HCT116 (cell line): ENCODE data around the gene DOCK9. TPM values are rescaled to one million over a fixed set of nuclear protein-coding genes. Genes with fewer than 3 reads are reported as not detected.
A peak's percentile ranks its signal among the peaks of the same experiment; 100 is the strongest.

Experiments used
- ATAC-seq: fragments of 200-7000 bp; cut with Tn5 transposase; 2 replicates; pipeline ENCODE4 v1.9.1; 2020; ENCODE audit warnings: mild to moderate bottlenecking, moderate library complexity
- BruUV-seq: library from RNA; stranded (reverse); fragments of 400-500 nt; replicated peaks from 2 replicates; lab custom pipeline; 2021; lab: Mats Ljungman, UMichigan
- CTCF ChIA-PET: fragments of 300-600 bp; sonication (Branson Sonifier 250); formaldehyde crosslinking; loops from one replicate; lab custom pipeline; 2021; ENCODE audit warnings: antibody characterized with exemption; lab: Charles Lee
- POLR2A ChIA-PET: fragments of 300-600, 350-600 bp; sonication (Branson Sonifier 250); formaldehyde crosslinking; loops from one replicate; lab custom pipeline; 2021; ENCODE audit warnings: antibody characterized with exemption; lab: Charles Lee
- RAD21 ChIA-PET, 2 experiments: fragments of 300-600 bp; sonication (Branson Sonifier 250); formaldehyde crosslinking; loops; one replicate each; lab custom pipeline; 2023; ENCODE audit warnings: low total read pairs in 2 of 2; ENCODE audit not compliant: uncharacterized antibody in 2 of 2, unreplicated experiment in 2 of 2, low non-redundant PET in 1 of 2; lab: Charles Lee
- DNase-seq: peaks from one replicate; pipeline ENCODE4 v3.0.0-alpha.2; 2010; ENCODE audit warnings: low read depth, low spot score
- H2AFZ ChIP-seq: fragments of 200-600 bp; shearing (Covaris generic), sonication (generic); 2 replicates; pipeline ENCODE4 v1.6.1; 2017; ENCODE audit warnings: low read depth, mixed run types, mixed read lengths, antibody characterized with exemption, low read length; ENCODE audit not compliant: poor library complexity, severe bottlenecking
- H3K27ac ChIP-seq: 2 replicates; pipeline ENCODE4 v1.5.1; 2012; ENCODE audit warnings: low read depth, low read length
- H3K27me3 ChIP-seq: fragments of 200-600 bp; sonication (generic); 2 replicates; pipeline ENCODE4 v1.6.1; 2016; ENCODE audit warnings: mixed run types, low read length, mixed read lengths; ENCODE audit not compliant: insufficient read depth
- H3K36me3 ChIP-seq, 2 experiments: fragments of 200-500 bp in 1 of 2; fragments of 200-600 bp in 1 of 2; sonication (Bioruptor generic) in 1 of 2; sonication (generic) in 1 of 2; 2 replicates each; pipeline versions ENCODE4 v1.5.1 to v1.6.1; 2014 to 2016; ENCODE audit warnings: low read length in 2 of 2, inconsistent platforms in 1 of 2, mixed read lengths in 1 of 2, mixed run types in 1 of 2; ENCODE audit not compliant: insufficient read depth in 2 of 2, control insufficient read depth in 1 of 2
- H3K4me1 ChIP-seq, 2 experiments: fragments of 200-600 bp in 1 of 2; sonication (generic) in 1 of 2; 2 replicates each; pipeline versions ENCODE4 v1.5.1 to v1.6.1; 2012 to 2017; ENCODE audit warnings: low read length in 2 of 2, inconsistent platforms in 1 of 2, mild to moderate bottlenecking in 1 of 2, mixed read lengths in 1 of 2, mixed run types in 1 of 2, moderate library complexity in 1 of 2; ENCODE audit not compliant: insufficient read depth in 2 of 2, control insufficient read depth in 1 of 2
- H3K4me2 ChIP-seq: fragments of 200-600 bp; sonication (generic); 2 replicates; pipeline ENCODE4 v1.6.1; 2017; ENCODE audit warnings: mixed run types, low read length, mixed read lengths
- H3K4me3 ChIP-seq, 2 experiments: fragments of 200-600 bp in 1 of 2; sonication (generic) in 1 of 2; replicated peaks in 1 of 2; 2 replicates each; pipeline ENCODE4 v1.5.1; 2011 to 2016; ENCODE audit warnings: low read length in 2 of 2, control low read depth in 1 of 2, low read depth in 1 of 2, mild to moderate bottlenecking in 1 of 2, mixed read lengths in 1 of 2, mixed run types in 1 of 2
- H3K79me2 ChIP-seq: fragments of 200-600 bp; sonication (generic); 2 replicates; pipeline ENCODE4 v1.6.1; 2017; ENCODE audit warnings: mild to moderate bottlenecking, mixed run types, low read length, moderate library complexity, mixed read lengths; ENCODE audit not compliant: insufficient read depth
- H3K9ac ChIP-seq: fragments of 200-600 bp; sonication (generic); 2 replicates; pipeline ENCODE4 v1.6.1; 2016; ENCODE audit warnings: low read length, mixed read lengths
- H3K9me2 ChIP-seq: fragments of 200-600 bp; sonication (generic), shearing (Covaris generic); 2 replicates; pipeline ENCODE4 v1.6.1; 2017; ENCODE audit warnings: mixed run types, mild to moderate bottlenecking, moderate library complexity; ENCODE audit not compliant: insufficient read depth
- H3K9me3 ChIP-seq, 2 experiments: fragments of 200-500 bp in 1 of 2; fragments of 200-600 bp in 1 of 2; sonication (Bioruptor generic) in 1 of 2; sonication (generic) in 1 of 2; 2 replicates each; pipeline ENCODE4 v1.6.1; 2014 to 2017; ENCODE audit warnings: low read length in 2 of 2, mixed read lengths in 2 of 2, inconsistent platforms in 1 of 2, low read depth in 1 of 2, mild to moderate bottlenecking in 1 of 2, mixed run types in 1 of 2, moderate library complexity in 1 of 2; ENCODE audit not compliant: control insufficient read depth in 1 of 2, insufficient read depth in 1 of 2
- H4K20me1 ChIP-seq: fragments of 200-600 bp; sonication (generic), shearing (Covaris generic); 2 replicates; pipeline ENCODE4 v1.6.1; 2017; ENCODE audit warnings: mixed run types, mild to moderate bottlenecking, moderate library complexity; ENCODE audit not compliant: insufficient read depth
- CBX3 ChIP-seq: IDR thresholded peaks from 2 replicates; pipeline ENCODE4 v1.6.1; 2012; ENCODE audit warnings: low read depth
- CTCF ChIP-seq, 3 experiments: fragments of 200-600 bp in 1 of 3; sonication (generic) in 1 of 3; IDR thresholded peaks in 2 of 3; conservative IDR thresholded peaks in 1 of 3; 2 replicates each; pipeline ENCODE4 v1.5.1; 2012 to 2017; ENCODE audit warnings: low read depth in 2 of 3, low read length in 2 of 3, antibody characterized with exemption in 1 of 3, borderline replicate concordance in 1 of 3, control low read depth in 1 of 3, mild to moderate bottlenecking in 1 of 3, mixed read lengths in 1 of 3, mixed run types in 1 of 3, moderate library complexity in 1 of 3; ENCODE audit not compliant: insufficient read depth in 1 of 3
- ELF1 ChIP-seq: IDR thresholded peaks from 2 replicates; pipeline ENCODE4 v1.6.1; 2012; ENCODE audit warnings: low read depth, borderline replicate concordance
- FOSL1 ChIP-seq: IDR thresholded peaks from 2 replicates; pipeline ENCODE4 v1.6.1; 2012; ENCODE audit warnings: low read depth
- JUND ChIP-seq: IDR thresholded peaks from 2 replicates; pipeline ENCODE4 v1.6.1; 2012
- MAX ChIP-seq: IDR thresholded peaks from 2 replicates; pipeline ENCODE4 v1.6.1; 2012
- POLR2AphosphoS5 ChIP-seq: IDR thresholded peaks from 2 replicates; pipeline ENCODE4 v1.6.1; 2011; ENCODE audit warnings: mild to moderate bottlenecking, low read depth, low read length, moderate library complexity
- RAD21 ChIP-seq: IDR thresholded peaks from 2 replicates; pipeline ENCODE4 v1.6.1; 2012; ENCODE audit warnings: low read depth, mild to moderate bottlenecking
- SIN3A ChIP-seq: IDR thresholded peaks from 2 replicates; pipeline ENCODE4 v1.6.1; 2012; ENCODE audit warnings: low read depth
- SP1 ChIP-seq: IDR thresholded peaks from 2 replicates; pipeline ENCODE4 v1.6.1; 2012; ENCODE audit warnings: low read depth
- SRF ChIP-seq: IDR thresholded peaks from 2 replicates; pipeline ENCODE4 v1.6.1; 2012; ENCODE audit warnings: low read depth
- YY1 ChIP-seq: IDR thresholded peaks from 2 replicates; pipeline ENCODE4 v1.6.1; 2011; ENCODE audit warnings: low read length, low read depth, moderate library complexity, mild to moderate bottlenecking; ENCODE audit not compliant: insufficient replicate concordance; ENCODE audit errors: extremely low read depth
- ZBTB33 ChIP-seq: IDR thresholded peaks from 2 replicates; pipeline ENCODE4 v1.6.1; 2011; ENCODE audit warnings: mild to moderate bottlenecking, low read length, moderate library complexity; ENCODE audit not compliant: insufficient replicate concordance; ENCODE audit errors: extremely low read depth
- ZFX ChIP-seq: fragments of 450-650 bp; IDR thresholded peaks from 2 replicates; pipeline ENCODE4 v1.6.1; 2017
- ZNF274 ChIP-seq: fragments of 200-500 bp; sonication (Bioruptor generic); IDR thresholded peaks from 2 replicates; pipeline ENCODE4 v1.6.1; 2014; ENCODE audit warnings: mild to moderate bottlenecking, low read depth, low read length, inconsistent platforms
- intact Hi-C: fragments of 100-400 bp; cut with micrococcal nuclease; formaldehyde crosslinking; loops from 2 replicates; pipeline ENCODE4 v1.10.0; 2022
- total RNA-seq: library from RNA; stranded (reverse); gene quantifications from one replicate; pipeline ENCODE4 v1.2.1, GENCODE V29; 2021; ENCODE audit not compliant: unreplicated experiment

Gene DOCK9
- total RNA-seq, 1 experiment from 2014 or later: 58.8 TPM

GRCh38 chr13:98957731-98958442 lies 20.0 kb downstream of the DOCK9 start:
- H4K20me1 ChIP-seq: no peaks in the 10 kb centered on the region
- no peak for DNase-seq
- no peaks in the 10 kb centered on the region for H3K9me2 ChIP-seq
- no peak overlapping the region for H3K9ac ChIP-seq
- POLR2A ChIA-PET: no interaction called here
- no TSS peak for BruUV-seq
- CTCF ChIA-PET: no interaction called here
- H3K79me2 ChIP-seq: no peaks in the 10 kb centered on the region
- no peaks in the 10 kb centered on the region for H3K36me3 ChIP-seq
- no peak overlapping the region for H3K4me3 ChIP-seq
- no peak overlapping the region for H3K27ac ChIP-seq
- H3K4me2 ChIP-seq: no peak overlapping the region
- H3K27me3 ChIP-seq: no peaks in the 10 kb centered on the region
- no peaks in the 10 kb centered on the region for H3K9me3 ChIP-seq
- no peak for TF ChIP-seq ZBTB33
- TF ChIP-seq YY1: no peak
- TF ChIP-seq JUND: no peak
- no peak for TF ChIP-seq ZFX
- no peak for TF ChIP-seq RAD21
- peak; percentile 44; the same call in 1 of the 2 replicates for ATAC-seq
- no peak overlapping the region for H2AFZ ChIP-seq
- intact Hi-C loops: no loop called here
- RAD21 ChIA-PET: no interaction called here
- peaks cover 0 to 5% of the 10 kb centered on the region in 2 experiments; a peak in 1 of 4 replicates for H3K4me1 ChIP-seq

GRCh38 chr13:98955336-98955735 lies 22.5 kb downstream of the DOCK9 start:
- no peaks in the 10 kb centered on the region for H3K4me1 ChIP-seq
- H3K27ac ChIP-seq: no peak overlapping the region
- H3K27me3 ChIP-seq: no peaks in the 10 kb centered on the region
- H4K20me1 ChIP-seq: no peaks in the 10 kb centered on the region
- no peak for DNase-seq
- CTCF ChIA-PET: no interaction called here
- intact Hi-C loops: no loop called here
- POLR2A ChIA-PET: no interaction called here
- no TSS peak for BruUV-seq
- H3K9me3 ChIP-seq: no peaks in the 10 kb centered on the region
- H3K9me2 ChIP-seq: no peaks in the 10 kb centered on the region
- H3K9ac ChIP-seq: no peak overlapping the region
- no peak for ATAC-seq
- H3K4me3 ChIP-seq: no peak overlapping the region
- no peak overlapping the region for H2AFZ ChIP-seq
- H3K36me3 ChIP-seq: no peaks in the 10 kb centered on the region
- H3K4me2 ChIP-seq: no peak overlapping the region
- H3K79me2 ChIP-seq: no peaks in the 10 kb centered on the region
- RAD21 ChIA-PET: no interaction called here
- no peak for TF ChIP-seq SRF
- TF ChIP-seq ELF1: no peak
- TF ChIP-seq CBX3: no peak
- TF ChIP-seq FOSL1: no peak
- no peak for TF ChIP-seq SIN3A
- no peak for TF ChIP-seq SP1
- TF ChIP-seq ZNF274: no peak
- no peak for TF ChIP-seq MAX
- TF ChIP-seq POLR2AphosphoS5: no peak
- no peak for TF ChIP-seq JUND
- no peak for TF ChIP-seq CTCF (IDR thresholded peaks at IDR 0.05 in 2 of 3, conservative IDR thresholded peaks at IDR 0.05 in 1 of 3; ENCODE audit: borderline replicate concordance in 1 of 3, insufficient read depth in 1 of 3, low read depth in 2 of 3, low read length in 2 of 3)
